Left hindlimb (tissue), 1 donor: ENCODE results near the gene EXOSC9.
"Not testable (repeated sequence)": the region's sequence is repeated elsewhere in the genome, so short reads cannot be mapped to it uniquely, and the experiment has no call there.

Experiments
- DNase-seq: peaks from one replicate; pipeline ENCODE4 v3.0.0-alpha.2; 2018

EXOSC9 gene

DNA sequence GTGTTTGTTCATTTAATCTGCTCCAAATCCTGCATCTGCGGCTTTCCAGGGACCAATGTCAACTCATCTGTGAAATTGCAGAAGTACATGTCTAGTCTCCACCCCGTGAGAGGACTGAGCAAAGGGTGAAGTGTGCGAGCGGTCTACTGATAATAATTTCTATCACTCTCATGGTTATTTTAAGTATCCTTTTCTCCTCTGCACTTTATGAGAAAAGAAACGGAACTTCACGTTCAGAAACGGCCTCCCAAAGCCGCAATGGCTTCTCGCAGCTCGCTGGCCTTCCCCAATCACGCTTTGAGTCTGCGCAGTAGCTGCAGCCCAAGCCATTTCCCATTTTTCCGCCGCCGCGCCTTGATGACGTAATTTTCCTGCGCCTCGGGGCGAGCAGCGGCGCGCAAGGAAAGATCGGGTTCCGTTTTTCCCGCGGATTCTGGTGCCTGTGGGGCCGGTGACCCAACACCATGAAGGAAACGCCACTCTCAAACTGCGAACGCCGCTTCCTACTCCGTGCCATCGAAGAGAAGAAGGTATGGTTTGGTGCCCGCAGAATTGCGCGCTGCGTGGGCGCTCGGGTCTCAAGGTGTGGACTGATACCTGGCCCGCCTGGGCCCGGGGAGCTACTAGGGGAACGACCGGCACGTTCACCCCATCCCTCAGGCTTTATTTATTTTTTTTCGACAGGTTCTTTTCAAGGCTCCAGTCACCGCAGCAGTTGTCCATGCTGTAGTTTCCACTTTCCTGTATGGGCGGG lies at the start of gene EXOSC9:
TSS of gene EXOSC9 (plus strand) at position 363 of the 754 bp plus-strand sequence. CDS start at position 465, 102 bp downstream.
- peak; percentile 94 for DNase-seq

DNA sequence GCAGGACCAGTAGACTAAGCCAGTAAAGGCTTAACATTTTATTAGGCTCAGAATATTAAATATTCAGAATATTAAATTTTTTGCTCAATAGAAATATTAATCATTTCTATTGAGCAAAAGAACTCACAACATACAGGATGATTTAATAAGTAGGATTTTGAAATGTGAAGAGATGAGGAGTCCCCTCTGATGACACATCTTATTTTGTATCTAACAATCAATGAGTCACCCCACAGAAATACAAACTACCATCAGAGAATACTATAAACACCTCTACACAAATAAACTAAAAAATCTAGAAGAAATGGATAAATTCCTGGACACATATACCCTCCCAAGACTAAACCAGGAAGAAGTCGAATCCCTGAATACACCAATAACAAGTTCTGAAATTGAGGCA lies 49.0 kb upstream of the EXOSC9 start:
- DNase-seq = not testable (repeated sequence)

- DNase-seq = no peak
These were observed 42.1 kb upstream of the EXOSC9 start for GRCh38 chr4:121758925-121759568.

- no peak for DNase-seq
These were observed 40.9 kb upstream of the EXOSC9 start for GRCh38 chr4:121760205-121760604.

DNA sequence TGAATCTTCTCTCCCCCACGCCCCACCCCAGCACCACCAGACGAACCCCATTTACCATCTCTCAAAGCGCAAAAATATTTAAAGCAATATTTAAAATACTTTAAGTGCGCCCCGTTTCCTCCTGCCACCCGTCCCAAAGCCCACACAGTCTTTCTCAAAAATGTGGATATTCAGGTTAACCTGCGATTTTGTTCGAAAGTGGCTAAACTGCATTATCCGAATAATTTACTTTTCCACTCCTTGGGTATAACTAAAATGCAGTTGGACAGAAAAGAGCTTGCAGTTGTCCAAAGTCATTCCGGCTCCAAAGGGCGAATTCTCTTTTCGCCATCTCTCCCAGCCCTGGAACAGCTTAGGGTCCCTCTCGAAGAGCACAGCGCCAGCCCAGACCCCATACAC lies 36.8 kb upstream of the EXOSC9 start:
- no peak for DNase-seq

DNA sequence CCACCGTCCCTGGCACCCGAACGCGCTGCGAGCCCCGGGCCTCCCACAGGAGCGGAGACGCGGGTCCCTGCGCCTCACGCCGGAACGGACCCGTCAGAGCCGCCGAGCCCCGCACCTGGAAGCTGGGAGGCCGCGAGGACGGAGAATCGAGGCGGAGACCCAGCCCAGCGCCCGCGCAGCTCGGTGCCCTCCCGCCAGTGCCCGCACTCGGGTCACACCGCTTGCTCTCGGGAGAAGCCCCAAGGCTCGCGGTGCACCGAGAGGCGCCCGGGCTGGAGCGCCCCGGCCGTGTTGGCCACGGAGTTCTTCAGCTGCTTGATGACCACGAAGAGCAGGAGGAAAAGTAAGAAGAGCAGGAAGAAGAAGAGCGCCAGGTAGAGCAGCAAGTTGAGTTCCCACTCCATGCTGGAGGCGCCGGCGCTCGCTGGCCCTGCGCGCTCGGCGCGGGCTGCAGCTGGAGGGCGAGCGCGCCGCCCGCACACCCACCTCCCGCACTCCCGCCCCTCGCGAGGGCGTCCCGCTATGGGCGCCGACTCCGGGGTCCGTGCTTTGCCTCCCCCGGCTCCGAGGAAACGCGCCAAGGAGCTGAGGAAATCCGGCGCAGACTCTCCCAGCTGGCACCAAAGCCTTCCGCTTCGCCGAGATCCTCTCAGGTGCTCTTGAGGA lies 36.3 kb upstream of the EXOSC9 start, which contains the start of gene SMIM43:
TSS of gene SMIM43 (minus strand) at position 463 of the 666 bp plus-strand sequence. CDS start at position 404, 59 bp downstream.
- peak; percentile 39 for DNase-seq

DNA sequence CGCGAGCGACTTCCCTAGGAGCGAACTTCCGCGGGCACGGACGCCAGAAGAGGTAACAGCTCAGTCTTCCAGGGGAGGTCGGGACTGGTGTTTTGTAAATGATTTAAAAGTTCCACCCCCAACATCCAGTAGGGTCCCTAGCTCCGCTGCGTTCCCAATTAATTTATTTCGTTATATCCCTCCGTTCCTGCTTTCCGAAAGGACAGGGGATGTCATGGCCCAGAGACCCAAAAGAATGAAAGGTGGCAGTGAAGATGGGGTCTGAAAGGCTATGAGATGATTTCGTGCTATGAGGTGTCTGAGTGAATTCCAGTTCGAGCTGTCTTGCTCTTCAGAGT lies 35.8 kb upstream of the EXOSC9 start:
- no peak for DNase-seq

DNA sequence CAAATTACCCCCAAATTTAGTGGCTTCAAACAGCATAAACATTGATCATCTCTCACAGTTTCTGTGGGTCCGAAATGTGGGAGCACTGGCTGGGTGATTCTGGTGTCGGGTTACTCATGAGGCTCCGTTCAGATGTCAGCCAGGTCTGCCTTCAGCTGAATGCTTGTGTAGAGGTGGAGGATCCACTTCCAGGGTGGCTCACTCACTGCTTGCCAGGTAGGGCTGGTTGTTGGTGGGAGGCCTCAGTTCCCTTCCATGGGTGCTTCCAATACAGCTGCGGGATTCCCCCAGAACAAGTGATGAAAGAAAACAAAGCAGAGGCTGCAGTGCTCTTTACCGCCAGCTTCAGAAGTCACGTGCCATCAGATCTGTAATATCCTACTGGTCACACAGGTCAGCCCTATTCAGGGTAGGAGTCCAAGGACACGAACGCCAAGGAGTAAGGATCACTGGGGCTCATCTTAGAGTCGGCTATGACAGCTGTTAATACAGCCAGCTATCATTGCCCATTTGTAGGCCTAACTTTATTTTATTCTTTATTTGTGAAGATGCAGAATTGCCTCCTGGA lies 35.1 kb upstream of the EXOSC9 start:
- no peak for DNase-seq

DNA sequence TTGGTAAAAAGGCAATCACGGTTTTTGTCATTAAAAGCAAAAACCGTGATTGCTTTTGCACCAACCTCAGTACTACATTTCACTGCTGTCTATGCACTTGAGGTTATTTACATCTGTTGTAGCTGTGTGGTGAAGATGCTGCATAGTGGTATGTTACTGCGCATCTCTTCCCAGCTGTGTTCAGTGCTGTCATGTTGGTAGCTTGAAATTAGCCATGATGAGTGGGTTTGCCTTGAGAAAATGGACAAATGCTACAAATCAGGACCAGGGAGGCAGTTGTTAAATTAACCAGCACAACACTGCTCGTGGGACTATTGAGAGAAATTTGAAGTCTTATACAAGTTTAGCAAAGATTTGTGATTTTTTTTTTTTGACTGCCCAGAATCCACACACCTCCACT lies 34.0 kb upstream of the EXOSC9 start:
- DNase-seq = no peak

DNA sequence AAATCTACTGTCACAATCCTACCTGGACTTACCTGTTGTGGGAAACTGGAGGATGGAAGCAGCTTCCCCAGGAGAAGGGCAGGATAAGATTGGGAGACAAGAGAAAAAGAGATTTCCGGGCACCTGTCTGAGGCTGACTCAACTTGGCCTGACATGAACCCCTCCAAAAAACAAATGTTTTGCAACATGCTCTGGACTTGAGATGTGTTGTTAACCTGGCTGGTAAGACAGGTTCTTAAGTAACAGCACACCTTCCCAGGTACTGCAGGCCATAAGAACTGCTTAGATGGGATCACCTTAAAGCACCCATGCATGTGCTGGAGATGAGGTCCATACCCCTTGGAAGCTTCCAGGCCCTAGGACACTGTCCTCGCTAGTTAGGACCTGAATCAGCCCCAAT lies 31.8 kb upstream of the EXOSC9 start:
- no peak for DNase-seq

DNA sequence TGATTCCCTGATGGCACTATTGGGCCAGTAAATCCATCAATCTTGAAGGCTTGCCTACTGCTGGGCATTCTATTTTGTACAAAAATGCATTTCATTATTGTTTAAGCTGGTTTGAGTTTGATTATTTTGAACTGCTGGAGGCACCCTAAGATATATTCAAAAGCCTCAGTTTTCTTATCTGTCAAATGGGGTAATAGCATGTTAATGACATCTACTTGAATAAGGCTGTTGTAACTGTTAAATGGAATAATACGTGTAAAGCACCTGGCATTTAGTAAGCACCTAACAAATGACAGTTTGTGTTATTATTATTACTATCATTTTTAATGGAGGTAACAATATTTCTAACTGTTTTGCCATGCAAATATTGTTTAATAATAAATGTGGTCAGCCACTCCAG lies 29.3 kb upstream of the EXOSC9 start:
- DNase-seq = no peak

DNA sequence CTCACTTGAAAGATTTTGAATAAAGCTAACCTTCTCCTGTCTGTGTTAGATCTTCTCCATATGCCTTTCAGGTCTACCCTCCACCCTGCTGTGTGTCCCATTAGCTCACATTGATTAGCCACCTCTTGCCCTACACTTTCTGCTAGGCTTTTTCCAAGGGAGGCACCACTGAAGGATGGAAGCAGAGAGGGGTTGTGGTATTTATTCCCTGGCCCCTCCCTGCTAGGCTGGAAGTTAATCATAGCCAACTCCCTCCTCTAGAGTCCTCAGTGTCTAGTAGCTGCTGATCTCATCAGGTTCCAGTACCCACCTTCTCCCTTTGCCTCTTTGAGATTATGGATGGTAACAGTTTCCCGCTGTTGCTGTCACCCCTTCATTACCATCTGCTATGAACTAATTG lies 27.2 kb upstream of the EXOSC9 start:
- DNase-seq = no peak

DNA sequence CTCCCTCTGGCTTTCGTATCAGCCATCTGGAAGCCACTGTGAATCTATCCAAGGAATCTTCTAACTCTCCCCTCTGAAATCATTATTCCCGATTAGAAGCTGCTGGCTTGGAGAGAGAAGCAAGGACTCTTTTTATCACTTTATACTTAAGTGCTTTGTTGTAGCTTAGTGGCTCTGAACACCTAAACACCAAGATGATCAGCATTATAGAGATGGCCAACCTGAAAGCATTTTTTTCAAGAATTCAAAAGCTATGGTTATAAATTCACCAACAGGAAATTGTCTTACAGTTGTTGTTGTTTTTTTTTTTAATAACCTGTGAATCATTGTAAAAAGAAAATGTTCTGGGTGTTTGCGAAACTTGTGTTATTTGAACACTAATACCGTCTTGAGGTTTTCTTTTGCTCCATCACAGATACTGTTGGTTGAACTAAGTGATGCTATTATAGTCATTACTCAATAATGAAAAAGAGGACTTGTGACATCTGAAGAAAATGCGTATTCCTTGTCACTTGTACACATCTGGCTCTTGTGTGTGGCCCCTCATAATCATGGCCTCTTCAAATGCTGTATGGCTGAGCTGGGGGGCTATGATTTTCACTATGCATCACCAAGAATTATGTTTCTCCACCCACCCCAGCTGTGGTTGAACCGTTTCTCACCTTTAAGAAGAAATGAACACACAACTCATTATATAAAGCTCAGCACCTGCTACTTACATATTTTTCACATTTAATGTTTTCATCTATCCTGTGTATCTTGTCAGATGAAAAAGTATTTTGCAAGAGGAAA lies 24.3 kb upstream of the EXOSC9 start:
- DNase-seq = no peak

DNA sequence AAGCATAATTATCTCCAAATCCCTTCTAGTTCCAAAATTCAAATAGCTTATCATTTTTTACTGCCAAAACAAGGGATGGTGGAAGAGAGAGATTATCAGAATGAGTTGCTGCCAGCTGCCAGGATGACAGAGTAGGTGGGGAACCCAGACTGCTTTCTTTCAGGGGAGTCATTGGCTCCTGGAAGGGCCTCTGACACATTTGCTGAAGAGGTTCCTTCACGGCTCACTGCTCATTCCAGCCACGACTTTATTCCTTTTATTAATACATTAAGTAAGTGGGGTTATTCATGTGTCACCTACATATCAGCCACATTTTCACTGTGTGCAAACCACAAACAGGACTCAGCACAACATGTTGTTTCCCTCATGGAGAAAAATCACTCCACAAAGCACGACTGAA lies 23.5 kb upstream of the EXOSC9 start:
- no peak for DNase-seq

DNA sequence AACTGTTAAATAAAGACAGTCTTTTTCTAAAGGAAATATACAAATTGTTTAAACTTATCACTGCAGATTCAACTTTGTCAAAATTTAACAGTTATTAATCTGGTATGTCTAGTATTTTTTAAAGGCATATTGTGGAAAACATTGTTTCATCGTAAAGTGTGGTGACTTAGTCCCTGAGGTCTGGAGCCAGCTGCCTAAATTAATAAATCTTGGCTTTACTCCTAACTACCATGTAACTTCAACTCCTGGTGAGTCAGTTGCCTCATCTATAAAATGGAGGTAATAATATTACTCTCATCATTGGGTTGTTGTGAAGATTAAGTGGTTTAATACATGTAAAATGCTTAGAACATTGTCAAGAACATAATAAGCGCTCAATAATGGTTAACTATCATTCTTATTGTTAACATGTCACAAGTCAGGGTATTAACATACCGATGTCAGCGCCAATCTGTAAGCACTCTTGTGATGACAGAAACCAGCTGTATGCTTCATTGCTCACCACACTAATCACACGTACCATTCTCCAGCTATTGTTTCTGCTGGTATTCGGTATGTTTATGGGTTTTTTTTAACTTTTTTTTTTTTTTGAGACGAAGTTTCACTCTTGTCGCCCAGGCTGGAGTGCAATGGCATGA lies 22.0 kb upstream of the EXOSC9 start:
- no peak for DNase-seq

- no peak for DNase-seq
These were observed 17.9 kb upstream of the EXOSC9 start for GRCh38 chr4:121783210-121783609.

DNA sequence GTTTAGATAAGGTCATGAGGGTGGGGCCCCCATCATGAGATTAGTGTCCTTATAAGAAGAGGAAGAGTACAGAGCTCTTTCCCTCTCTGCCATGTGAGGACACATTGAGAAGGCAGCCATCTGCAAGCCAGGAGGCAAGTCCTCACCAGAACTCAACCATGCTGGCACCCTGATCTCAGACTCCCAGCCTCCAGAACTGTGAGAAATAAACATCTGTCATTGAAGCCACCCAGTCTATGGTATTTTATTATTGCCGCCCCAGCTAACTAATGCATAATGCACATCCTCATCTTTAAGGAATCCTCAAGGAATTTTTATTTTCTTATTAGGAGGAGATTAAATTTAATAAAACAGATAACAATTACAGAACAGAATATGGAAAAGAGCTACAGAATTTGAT lies 16.7 kb upstream of the EXOSC9 start:
- no peak for DNase-seq

GRCh38 chr4:121784975-121785374 lies 16.1 kb upstream of the EXOSC9 start:
- peak; percentile 31 for DNase-seq

- peak; percentile 32 for DNase-seq
These were observed 15.6 kb upstream of the EXOSC9 start for GRCh38 chr4:121785479-121785878.

DNA sequence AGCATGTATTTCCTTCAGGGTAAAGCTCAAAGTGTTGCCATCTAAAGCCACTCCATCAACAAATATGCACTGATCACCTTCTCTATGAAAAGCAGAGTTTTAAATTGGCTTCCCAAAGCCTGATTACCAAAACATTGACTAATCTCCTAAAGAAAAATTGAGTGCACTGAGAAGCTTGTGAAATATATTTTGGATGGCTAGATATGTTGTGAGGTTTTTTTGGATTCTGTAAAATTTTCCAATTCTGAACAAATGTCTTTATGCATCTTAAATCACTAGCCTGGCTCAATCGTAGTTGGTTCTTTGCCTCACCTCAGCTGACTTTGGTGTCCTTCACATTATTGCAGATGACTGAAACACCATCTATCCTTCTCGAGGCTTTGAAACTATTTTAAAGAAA lies 14.9 kb upstream of the EXOSC9 start:
- DNase-seq = no peak

- no peak for DNase-seq
These were observed 12.2 kb upstream of the EXOSC9 start for GRCh38 chr4:121788896-121789295.

- no peak for DNase-seq
These were observed 11.7 kb upstream of the EXOSC9 start for GRCh38 chr4:121789455-121789854.
